Activated CD4-positive, alpha-beta T cell treated with anti-CD3 and anti-CD28 coated beads for 4 hours (primary cell): ENCODE data around the gene GOLPH3L.
"Not testable (repeated sequence)": the region's sequence is repeated elsewhere in the genome, so short reads cannot be mapped to it uniquely, and the experiment has no call there.

Source experiments
- DNase-seq, 2 donors: peaks; one replicate each; pipeline ENCODE4 v3.0.0-alpha.2; 2020

GOLPH3L gene

GRCh38 chr1:150696995-150697927 is at the start of gene GOLPH3L:
Gene GOLPH3L, minus strand, starts transcription at chr1:150697154. Its CDS starts 2,316 bp downstream, at chr1:150694838.
- peak; percentile 82 to 88 for DNase-seq

GRCh38 chr1:150730130-150730721 is 33.3 kb upstream of the GOLPH3L start:
- DNase-seq = no peak

GRCh38 chr1:150724336-150724735 is 27.4 kb upstream of the GOLPH3L start:
- DNase-seq = no peak

DNA sequence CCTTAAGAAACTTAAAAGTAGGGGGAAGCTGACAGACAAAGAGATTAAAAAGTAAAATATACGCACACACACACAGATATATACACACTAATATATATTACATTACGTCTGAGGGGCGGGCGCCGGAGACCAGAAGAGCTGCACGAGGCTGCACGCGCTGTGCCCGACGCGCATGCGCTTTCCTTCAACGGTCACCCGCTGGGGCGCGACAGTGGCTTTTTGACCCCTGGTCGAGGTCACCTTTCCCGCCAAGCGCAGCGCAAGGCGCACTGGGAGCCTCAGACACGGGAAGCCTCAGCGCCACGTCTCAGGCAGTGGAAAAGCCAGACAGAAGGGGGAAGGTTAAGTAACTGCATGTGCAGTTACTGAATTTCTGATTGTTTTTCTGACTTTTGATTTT is 23.7 kb upstream of the GOLPH3L start, which contains the start of gene HORMAD1:
Gene HORMAD1, minus strand, starts transcription at position 193 of the 400 bp plus-strand sequence. CDS start 1,390 bp downstream, outside the sequence.
- no peak for DNase-seq

- DNase-seq = no peak
These were observed 23.1 kb upstream of the GOLPH3L start for GRCh38 chr1:150720098-150720497.

DNA sequence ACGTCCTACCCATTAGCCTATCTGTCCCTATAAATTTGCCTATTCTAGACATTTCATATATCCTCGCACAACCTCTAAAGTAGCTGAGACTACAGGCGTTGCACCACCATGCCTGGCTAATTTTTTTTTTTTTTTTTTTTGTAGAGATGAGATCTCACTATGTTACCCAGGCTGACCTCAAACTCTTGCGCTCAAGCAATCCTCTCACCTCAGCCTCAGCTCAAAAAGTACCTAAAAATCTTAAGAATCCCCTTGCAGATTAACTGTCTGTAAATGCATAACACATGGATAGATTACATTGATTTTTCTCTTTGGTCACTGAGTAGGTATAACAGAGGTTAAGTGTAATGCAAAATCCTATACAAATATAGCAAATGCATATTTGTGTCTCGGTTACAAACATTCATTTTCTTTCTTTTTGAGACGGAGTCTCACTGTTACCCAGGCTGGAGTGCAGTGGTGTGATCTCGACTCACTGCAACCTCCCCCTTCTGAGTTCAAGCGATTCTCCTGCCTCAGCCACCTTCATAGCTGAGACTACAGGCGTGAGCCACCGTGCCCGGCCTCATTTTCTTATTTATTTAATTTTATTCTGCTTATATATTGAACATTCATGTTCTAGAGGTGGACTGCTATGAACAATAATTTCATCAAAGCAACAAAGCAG is 21.4 kb upstream of the GOLPH3L start:
- DNase-seq = no peak

DNA sequence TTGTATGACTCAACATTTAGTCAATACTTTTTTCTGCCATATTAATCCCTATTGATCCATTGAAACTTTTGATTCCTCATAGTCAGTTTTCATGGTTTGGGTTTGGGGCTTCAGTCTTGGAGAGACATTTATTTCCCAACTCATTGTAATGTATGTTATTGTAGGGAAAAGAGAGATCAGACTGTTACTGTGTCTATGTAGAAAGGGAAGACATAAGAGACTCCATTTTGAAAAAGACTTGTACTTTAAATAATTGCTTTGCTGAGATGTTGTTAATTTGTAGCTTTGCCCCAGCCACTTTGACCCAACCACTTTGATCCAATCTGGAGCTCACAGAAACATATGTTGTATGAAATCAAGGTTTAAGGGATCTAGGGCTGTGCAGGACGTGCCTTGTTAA is 12.1 kb upstream of the GOLPH3L start:
- not testable (repeated sequence) for DNase-seq

GRCh38 chr1:150708595-150708994 is 11.6 kb upstream of the GOLPH3L start:
- no peak for DNase-seq

DNA sequence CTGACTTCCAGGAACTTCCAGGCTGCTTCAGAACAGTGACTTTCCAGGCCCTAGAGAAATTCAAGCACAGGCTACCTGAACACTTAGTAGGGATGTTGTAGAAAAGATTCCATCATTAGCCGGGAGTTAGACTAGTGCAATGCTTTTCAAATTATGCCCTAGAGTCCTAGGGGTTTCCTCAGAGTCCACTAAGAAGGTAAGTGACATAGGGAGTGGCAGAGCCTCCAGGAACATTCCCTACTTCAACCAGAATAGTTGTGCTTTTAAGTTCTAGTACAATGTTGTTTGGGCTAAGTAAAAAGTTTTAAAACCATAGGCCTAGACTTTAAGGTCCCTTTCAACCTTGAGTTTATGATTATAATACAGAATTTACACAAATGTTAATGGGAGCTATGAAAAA is 9.1 kb upstream of the GOLPH3L start:
- no peak for DNase-seq

- no peak for DNase-seq
These were observed 6.5 kb upstream of the GOLPH3L start for GRCh38 chr1:150703427-150703826.

DNA sequence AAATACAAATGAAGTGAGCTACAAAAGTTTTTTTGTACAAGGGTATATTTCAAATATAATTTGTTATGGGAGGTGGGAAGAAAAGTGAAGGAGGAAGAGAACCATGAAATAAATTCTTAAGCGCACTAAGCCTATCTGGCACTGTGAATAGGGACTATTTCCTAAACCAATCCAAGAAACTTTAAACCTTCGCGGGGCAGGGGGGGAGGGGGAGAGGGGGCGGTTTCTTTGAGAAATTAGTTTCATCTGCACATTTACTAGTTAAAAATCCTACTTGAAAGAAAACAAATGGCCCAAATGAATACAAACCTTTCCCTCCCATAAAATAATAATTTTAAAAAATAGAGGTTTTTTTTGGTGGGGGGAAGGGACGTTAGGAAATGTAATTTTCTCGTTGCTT is 364 bp downstream of the GOLPH3L start:
- DNase-seq = no peak

DNA sequence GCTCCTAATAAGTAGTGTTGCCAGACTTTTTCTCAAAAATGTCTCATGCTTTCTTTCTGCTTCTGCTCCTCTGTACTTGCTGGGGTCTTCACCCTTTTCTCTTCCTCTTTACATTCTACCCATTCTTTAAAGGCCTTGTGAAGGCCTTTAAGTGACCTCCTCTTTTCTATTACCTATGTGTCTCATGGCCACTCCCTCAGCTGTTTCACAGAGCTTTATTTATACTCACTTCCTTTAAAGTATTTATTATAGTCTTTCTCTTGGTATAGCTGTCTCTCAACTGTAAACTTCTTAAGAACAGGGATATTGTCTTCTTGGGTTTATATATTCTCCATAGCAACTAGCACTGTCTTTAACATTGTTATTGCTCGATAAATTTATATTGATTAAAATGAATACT is 792 bp downstream of the GOLPH3L start:
- no peak for DNase-seq

DNA sequence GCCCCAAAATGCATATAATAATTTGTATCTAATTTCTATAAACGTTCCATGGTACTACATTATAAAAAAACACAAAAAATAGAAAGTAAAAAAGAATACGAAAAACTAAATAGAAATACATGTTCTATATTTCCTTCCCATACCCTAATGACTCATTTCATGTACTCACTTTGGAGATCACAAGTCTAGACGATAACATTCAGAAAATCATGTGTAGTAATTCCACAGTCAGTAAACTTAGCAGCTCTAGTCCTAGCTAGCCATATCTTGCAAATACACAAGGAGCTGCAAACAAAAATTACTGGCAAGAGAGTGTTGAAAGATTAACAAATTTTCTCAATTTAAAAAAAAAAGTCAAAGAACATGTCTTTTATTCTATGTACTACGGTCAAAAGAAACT is 1.4 kb downstream of the GOLPH3L start:
- DNase-seq = no peak

DNA sequence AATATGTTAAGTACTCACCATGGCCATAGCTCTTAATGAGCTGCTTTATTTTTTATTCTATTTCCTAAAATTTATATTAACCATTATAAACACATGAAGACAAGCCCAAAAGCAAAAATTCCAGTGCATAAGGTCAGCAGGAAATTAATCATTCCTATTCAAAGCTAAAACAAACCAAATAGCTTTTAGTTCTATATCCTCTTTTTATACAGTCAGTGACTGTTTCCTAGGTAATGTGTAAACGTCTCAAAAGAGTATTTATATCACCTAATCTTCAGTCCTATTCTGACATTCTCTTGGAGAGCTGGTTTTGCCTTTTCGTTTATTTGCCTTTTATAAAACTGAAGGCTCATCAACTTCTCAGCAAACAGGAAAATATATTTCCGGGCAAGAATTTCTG is 4.2 kb downstream of the GOLPH3L start:
- DNase-seq = no peak

DNA sequence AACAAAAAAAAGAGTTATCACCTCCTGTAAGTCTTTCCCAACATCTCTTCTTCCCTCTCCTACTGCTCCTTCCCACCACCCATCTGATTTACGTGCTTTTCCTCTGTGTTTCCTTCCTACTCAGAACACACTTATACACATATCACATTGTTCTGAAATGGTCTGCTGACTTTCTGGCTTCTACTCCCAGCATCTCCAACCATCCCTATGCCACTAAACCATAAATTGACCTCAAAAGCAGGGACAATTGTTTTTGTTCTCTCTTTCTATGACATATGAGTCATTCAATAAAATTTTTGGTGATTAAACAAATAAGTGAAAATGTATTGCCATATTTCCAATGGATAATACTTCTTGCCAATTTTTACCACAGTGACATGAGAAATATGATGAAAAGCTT is 8.2 kb downstream of the GOLPH3L start:
- DNase-seq = no peak

DNA sequence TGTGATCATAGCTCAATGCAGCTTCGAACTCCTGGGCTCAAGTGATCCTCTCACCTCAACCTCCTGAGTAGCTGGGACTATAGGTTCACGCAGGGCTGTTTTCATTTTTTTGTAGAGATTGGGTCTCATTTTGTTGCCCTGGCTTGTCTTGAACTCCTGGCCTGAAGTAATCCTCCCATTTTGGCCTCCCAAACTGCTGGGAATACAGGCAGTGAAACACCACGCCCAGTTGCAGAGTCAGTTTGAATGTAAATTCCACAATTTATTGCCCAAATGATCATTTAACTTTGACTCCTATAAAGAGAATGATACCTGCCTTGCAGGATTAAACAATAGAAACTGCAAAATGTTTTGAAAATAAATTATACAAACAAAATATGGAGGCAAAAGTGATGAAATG is 10.7 kb downstream of the GOLPH3L start:
- no peak for DNase-seq

GRCh38 chr1:150683914-150684313 is 13.0 kb downstream of the GOLPH3L start:
- DNase-seq = no peak

DNA sequence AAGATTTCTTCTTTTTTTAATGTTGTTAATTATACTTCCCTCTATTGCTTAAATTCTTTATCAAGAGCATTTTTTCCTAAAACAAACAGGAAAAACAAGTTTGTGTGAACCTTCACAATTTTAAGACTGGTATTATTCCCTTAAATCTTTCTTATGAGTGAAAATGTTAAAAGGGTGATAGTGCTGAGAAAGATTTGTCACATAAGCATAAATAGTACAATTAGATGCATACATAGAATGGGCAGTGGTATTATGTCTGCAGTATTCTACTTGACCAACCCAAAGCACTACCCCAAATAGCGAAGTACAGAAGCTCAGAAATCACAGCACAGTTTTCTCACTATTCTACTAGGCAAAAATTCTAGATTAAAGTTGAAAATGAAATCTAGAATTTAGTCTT is 18.0 kb downstream of the GOLPH3L start:
- DNase-seq = no peak

DNA sequence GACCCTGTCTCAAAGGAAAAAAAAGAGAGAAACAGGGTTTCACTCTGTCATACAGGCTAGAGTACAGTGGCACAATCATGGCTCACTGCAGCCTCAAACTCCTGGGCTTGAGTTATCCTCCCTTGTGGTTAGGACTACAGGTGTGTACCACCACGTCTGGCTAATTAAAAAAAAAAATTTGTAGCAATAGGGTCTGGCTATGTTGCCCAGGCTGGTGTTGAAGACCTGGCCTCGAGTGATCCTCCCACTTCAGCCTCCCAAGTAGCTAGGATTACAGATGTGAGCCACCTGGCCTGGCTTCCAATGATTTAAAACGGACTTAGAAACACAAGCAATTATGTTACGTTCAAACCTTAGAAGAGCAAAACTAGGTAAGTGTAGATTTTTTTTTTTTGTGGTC is 22.1 kb downstream of the GOLPH3L start:
- no peak for DNase-seq

DNA sequence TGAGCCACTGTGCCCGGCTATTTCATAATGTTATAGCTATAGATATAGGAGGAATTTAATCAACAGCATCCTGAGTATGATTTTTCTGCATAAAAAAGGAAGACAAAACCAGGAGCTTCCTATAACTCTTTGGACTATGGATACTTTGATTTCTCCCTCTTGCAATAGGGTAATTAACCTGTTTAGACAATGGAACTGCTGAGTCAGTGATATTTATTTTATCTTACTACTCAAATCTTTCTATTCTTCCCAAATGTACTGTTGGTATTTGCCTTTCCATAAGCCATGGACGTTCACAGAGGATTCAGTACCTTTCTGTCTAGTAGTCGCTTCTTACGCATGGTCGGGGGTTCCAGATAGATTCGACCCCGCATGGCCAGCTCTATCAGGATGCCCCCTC is 33.6 kb downstream of the GOLPH3L start:
- no peak for DNase-seq

- DNase-seq = no peak
These were observed 34.1 kb downstream of the GOLPH3L start for GRCh38 chr1:150662811-150663210.

- DNase-seq = no peak
These were observed 35.8 kb downstream of the GOLPH3L start for GRCh38 chr1:150661156-150661555.

GRCh38 chr1:150660584-150660983 is 36.4 kb downstream of the GOLPH3L start:
- no peak for DNase-seq

DNA sequence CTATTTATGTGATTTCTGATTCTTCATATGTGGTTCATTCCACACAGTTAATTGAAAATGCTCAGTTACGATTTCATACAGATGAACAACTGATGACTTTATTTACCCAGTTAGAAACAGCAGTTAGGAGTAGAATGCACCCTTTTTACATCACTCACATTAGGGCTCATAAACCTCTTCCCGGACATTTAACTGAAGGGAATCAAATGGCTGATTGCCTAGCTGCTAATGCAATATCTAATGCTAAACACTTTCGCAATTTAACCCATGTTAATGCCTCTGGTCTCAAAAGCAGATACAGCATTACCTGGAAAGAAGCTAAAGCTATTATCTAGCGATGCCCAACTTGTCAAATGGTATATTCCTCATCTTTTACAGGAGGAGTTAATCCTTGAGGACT is 39.9 kb downstream of the GOLPH3L start:
- DNase-seq = not testable (repeated sequence)
